Measurements from ENCODE around the gene YES1.
A peak's percentile ranks its signal among the peaks of the same experiment; 100 is the strongest.

YES1 gene

DNA sequence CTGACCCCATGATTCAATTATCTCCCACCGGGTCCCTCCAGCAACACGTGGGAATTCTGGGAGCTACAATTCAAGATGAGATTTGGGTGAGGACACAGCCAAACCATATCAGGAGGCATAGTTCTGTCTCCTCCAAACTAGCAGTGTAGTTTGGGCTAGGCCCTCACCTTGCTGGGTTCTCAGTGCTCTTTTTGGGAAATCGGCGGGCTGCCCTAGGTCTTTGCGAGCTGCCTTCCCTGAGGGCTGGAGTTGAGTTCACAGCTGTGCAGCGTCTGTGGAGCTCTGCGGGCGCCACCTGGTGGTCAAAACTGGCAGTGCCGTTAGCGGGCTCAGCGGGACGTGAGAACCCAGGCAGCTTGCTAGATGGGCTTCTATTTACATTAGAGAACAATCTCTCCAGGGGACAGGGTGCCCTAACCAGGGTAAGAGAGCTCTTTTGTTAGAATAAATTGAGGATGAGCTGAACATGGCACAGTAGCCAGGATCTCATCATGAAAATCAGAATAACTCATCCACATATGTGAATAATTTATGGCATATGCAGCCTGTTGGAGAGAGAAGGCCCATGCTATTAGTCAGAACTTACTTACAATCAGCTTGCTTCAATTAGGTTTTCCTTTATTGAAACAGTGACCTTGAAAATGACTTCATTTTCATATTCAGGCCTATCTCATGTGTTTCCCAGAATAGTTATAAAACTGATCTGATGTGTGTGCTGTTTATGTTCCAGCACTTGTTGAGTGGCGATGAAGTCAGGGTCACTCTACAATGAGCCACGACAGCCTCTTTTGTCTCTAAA, 27.4 kb upstream of the YES1 start:
- TF ChIP-seq, protein P1, sequence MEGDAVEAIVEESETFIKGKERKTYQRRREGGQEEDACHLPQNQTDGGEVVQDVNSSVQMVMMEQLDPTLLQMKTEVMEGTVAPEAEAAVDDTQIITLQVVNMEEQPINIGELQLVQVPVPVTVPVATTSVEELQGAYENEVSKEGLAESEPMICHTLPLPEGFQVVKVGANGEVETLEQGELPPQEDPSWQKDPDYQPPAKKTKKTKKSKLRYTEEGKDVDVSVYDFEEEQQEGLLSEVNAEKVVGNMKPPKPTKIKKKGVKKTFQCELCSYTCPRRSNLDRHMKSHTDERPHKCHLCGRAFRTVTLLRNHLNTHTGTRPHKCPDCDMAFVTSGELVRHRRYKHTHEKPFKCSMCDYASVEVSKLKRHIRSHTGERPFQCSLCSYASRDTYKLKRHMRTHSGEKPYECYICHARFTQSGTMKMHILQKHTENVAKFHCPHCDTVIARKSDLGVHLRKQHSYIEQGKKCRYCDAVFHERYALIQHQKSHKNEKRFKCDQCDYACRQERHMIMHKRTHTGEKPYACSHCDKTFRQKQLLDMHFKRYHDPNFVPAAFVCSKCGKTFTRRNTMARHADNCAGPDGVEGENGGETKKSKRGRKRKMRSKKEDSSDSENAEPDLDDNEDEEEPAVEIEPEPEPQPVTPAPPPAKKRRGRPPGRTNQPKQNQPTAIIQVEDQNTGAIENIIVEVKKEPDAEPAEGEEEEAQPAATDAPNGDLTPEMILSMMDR (IDR thresholded peaks at IDR 0.05; ENCODE audit: insufficient read depth, low read length), result peak; percentile 97
- TF ChIP-seq GABPA (IDR thresholded peaks at IDR 0.05; ENCODE audit: low read depth), result no peak
- H3K4me3 ChIP-seq (replicated peaks; ENCODE audit: insufficient read depth, low read length), result no peak overlapping the region
- H3K27me3 ChIP-seq (ENCODE audit: insufficient read depth, poor library complexity, severe bottlenecking), result peaks cover 19% of the 10 kb centered on the region
- H3K27ac ChIP-seq (replicated peaks), result no peak overlapping the region
- DNase-seq (ENCODE audit: low read depth in 1 of 2, low spot score in 1 of 2), result peak; percentile 74 to 80

DNA sequence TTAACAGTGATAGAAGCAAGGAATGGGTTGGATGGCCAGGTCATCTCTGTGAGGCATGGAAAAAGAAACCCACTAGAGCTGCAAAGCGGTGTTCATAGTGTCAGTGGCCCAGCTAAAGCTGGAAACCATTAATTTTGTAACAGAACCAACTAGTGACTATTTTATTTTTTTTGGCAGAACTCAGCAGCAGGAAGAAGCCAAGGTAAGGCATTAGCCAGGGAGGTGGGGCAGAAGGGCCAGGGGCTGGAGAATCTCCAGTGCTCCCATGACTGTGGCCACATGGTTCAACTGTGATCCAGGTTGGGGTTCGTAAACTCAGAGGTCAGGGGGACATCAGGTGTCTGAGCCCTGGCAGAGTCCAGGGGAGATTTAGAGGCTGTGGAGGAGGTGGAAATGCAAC, 25.9 kb upstream of the YES1 start:
- Histone ChIP-seq H3K27ac (replicated peaks) (no peak overlapping the region), H3K4me3 (replicated peaks; ENCODE audit: insufficient read depth, low read length) (no peak overlapping the region), H3K27me3 (ENCODE audit: insufficient read depth, poor library complexity, severe bottlenecking) (peaks cover 21% of the 10 kb centered on the region)
- DNase-seq (ENCODE audit: low read depth in 1 of 2, low spot score in 1 of 2), result no peak
- TF ChIP-seq, protein P2, sequence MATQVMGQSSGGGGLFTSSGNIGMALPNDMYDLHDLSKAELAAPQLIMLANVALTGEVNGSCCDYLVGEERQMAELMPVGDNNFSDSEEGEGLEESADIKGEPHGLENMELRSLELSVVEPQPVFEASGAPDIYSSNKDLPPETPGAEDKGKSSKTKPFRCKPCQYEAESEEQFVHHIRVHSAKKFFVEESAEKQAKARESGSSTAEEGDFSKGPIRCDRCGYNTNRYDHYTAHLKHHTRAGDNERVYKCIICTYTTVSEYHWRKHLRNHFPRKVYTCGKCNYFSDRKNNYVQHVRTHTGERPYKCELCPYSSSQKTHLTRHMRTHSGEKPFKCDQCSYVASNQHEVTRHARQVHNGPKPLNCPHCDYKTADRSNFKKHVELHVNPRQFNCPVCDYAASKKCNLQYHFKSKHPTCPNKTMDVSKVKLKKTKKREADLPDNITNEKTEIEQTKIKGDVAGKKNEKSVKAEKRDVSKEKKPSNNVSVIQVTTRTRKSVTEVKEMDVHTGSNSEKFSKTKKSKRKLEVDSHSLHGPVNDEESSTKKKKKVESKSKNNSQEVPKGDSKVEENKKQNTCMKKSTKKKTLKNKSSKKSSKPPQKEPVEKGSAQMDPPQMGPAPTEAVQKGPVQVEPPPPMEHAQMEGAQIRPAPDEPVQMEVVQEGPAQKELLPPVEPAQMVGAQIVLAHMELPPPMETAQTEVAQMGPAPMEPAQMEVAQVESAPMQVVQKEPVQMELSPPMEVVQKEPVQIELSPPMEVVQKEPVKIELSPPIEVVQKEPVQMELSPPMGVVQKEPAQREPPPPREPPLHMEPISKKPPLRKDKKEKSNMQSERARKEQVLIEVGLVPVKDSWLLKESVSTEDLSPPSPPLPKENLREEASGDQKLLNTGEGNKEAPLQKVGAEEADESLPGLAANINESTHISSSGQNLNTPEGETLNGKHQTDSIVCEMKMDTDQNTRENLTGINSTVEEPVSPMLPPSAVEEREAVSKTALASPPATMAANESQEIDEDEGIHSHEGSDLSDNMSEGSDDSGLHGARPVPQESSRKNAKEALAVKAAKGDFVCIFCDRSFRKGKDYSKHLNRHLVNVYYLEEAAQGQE (IDR thresholded peaks at IDR 0.05; ENCODE audit: insufficient replicate concordance, low read depth), result no peak
- TF ChIP-seq GABPA (IDR thresholded peaks at IDR 0.05; ENCODE audit: low read depth) (no peak), POLR2AphosphoS5 (IDR thresholded peaks at IDR 0.05; ENCODE audit: low read depth) (no peak), SPI1 (IDR thresholded peaks at IDR 0.05; ENCODE audit: borderline replicate concordance, low read depth) (no peak)

DNA sequence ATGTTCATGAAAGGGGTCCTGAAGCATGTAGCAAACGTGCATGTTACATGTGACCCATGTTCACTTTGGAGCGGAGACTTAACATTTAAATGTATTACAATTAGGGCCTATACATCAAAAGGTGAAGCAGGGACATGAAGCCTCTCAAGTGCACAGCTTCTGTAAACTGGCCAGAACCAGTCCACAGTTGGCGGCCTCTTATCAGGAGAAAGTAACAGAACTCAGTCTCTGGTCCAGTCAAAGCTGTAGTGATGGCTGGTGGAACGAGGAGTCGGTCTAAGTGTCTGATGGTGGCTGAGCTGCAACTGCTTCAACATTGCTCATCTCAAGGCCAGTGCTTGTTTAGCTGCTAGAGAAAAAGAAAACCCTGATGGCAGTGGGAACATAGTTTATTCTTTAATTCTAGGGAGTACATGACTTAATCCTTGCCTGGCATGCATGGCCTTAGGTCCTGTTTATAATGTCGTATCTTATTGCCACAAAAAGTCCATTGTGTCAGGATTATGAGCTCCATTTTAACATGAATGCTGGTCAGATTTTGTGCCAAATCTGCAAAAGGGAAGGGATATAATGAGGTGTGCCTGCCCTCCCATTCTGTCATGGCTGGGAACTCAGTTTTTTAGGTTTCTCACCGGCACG, 22.2 kb upstream of the YES1 start:
- DNase-seq (ENCODE audit: low read depth in 1 of 2, low spot score in 1 of 2), result no peak
- Histone ChIP-seq H3K27ac (replicated peaks) (no peak overlapping the region), H3K4me3 (replicated peaks; ENCODE audit: insufficient read depth, low read length) (no peak overlapping the region), H3K27me3 (ENCODE audit: insufficient read depth, poor library complexity, severe bottlenecking) (peaks cover 9% of the 10 kb centered on the region)
- TF ChIP-seq GABPA (IDR thresholded peaks at IDR 0.05; ENCODE audit: low read depth) (no peak), SPI1 (IDR thresholded peaks at IDR 0.05; ENCODE audit: borderline replicate concordance, low read depth) (no peak), POLR2AphosphoS5 (IDR thresholded peaks at IDR 0.05; ENCODE audit: low read depth) (no peak)
- TF ChIP-seq, protein P2 (IDR thresholded peaks at IDR 0.05; ENCODE audit: insufficient replicate concordance, low read depth), result no peak
- TF ChIP-seq, protein P1 (IDR thresholded peaks at IDR 0.05; ENCODE audit: insufficient read depth, low read length), result no peak

DNA sequence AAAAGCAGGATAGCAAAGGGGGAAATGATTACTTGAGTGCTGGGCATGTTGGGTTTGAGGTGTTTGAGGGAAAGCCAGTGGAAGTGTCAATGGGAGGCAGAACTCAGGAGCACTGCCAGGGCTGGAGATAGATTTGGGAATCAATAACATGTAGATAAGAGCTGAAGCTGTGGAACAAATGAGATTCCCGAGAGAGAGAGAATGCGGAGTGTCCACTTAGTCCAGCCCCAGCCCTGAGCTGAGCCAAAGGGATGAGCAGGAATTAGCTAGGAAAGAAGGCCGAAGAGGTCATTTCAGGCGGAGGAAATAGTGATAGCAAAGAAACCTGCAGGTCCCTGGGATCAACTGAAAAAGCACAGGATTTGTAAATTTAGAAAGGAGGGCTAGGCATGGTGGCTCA, 21.2 kb upstream of the YES1 start:
- no peak for DNase-seq (ENCODE audit: low read depth in 1 of 2, low spot score in 1 of 2)
- peaks cover 9% of the 10 kb centered on the region for H3K27me3 ChIP-seq (ENCODE audit: insufficient read depth, poor library complexity, severe bottlenecking)
- H3K27ac ChIP-seq (replicated peaks), result no peak overlapping the region
- no peak overlapping the region for H3K4me3 ChIP-seq (replicated peaks; ENCODE audit: insufficient read depth, low read length)
- TF ChIP-seq SPI1 (IDR thresholded peaks at IDR 0.05; ENCODE audit: borderline replicate concordance, low read depth) (no peak), POLR2AphosphoS5 (IDR thresholded peaks at IDR 0.05; ENCODE audit: low read depth) (no peak), GABPA (IDR thresholded peaks at IDR 0.05; ENCODE audit: low read depth) (no peak)
- TF ChIP-seq, protein P1 (IDR thresholded peaks at IDR 0.05; ENCODE audit: insufficient read depth, low read length), result no peak
- TF ChIP-seq, protein P2 (IDR thresholded peaks at IDR 0.05; ENCODE audit: insufficient replicate concordance, low read depth), result no peak
